NOMO-1 treated with dmso at 0.1 percent for 144 hours (cell line): ENCODE measurements around the gene EPHB4.

Source experiments
- DNase-seq: peaks from one replicate; lab custom pipeline; 2025; ENCODE audit not compliant: unreplicated experiment; lab: John Stamatoyannopoulos, UW

EPHB4 gene

DNA sequence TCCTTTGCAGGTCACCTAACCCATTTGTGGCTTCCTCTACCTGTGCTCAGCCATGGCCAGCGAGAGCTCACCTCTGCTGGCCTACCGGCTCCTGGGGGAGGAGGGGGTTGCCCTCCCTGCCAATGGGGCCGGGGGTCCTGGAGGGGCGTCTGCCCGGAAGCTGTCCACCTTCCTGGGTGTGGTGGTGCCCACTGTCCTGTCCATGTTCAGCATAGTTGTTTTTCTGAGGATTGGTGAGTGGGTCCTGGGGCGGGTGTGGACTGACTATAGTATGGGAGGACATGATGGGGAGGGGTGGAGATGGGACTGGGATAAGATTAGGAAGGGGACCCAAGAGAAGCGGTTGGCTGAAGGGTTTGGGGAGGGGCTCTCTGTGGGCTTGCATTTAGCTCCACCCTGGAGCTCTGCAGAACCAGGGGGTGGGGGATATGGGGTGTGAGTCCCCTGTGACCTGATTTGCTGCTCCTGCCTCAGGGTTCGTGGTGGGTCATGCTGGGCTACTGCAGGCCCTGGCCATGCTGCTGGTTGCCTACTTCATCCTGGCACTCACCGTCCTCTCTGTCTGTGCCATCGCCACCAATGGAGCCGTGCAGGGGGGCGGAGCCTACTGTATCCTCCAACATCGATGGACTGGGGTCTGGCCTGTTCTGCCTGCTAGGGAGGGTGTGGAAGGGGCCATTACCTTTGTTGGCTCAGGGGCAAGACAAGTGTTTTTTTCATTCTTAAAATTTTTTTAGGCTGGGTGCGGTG lies 27.0 kb upstream of the EPHB4 start:
- no peak for DNase-seq

DNA sequence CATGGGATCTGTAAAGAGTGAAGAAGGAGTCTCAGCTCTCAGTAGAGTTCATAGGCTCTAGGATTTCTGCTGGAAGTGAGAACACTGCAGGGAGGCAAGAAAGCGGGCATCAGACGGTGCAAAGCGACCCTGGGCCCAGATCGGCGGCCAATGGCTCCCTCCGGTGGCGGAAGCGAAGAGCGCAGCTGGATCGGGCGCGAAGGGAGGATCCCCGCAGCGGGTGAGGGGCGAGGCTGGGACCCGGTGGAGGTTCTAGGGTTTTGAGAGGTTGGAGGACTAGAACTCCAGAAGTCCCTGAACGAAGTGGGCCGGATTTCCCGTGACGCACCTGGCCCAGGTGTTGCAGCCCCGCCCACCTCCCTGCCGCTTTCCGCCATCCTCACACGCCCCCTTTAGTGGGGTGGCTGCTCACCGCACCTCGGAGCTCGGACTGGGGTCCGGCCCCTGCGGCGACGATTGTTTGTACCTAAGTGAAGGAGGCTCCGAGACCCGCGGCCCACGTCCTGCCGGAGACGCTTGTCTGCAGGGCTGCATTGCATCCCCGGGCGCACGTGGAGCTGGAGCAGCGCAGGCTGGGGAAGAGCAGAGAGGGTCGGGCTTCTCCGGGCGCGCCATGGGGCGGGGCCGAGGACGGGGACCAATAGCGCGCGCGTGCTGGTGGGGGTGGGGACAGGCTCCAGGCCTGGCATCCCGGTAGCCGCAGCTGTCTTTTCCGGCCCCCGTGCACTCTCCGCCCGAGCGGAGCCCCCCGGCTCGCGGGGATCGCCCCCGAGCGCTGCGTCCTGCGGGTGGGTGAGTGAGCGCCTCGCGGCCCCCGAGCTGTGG lies 24.9 kb upstream of the EPHB4 start, which contains the start of gene SLC12A9:
Gene SLC12A9, plus strand, starts transcription at position 666 of the 825 bp plus-strand sequence. CDS start 1,485 bp downstream, outside the sequence.
- peak; percentile 95 for DNase-seq

DNA sequence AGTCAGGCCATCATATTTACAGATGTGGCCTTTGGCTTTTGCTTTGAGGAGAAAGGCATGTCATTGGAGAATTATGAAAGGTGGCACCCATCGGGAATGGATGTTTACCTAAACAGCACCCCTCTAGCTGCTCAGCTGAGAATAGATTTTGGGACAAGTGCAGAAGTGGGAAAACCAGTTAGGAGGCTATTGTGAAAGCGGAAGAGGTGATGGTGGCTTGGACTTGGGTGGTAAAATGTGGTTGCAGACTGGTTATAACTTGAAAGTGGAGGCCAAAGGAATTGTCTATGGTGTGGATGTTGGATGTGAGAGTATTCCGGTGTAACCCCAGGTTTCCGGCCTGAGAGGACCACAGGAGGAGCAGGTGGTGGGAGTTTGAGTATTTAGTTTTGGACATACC lies 20.0 kb upstream of the EPHB4 start:
- no peak for DNase-seq

DNA sequence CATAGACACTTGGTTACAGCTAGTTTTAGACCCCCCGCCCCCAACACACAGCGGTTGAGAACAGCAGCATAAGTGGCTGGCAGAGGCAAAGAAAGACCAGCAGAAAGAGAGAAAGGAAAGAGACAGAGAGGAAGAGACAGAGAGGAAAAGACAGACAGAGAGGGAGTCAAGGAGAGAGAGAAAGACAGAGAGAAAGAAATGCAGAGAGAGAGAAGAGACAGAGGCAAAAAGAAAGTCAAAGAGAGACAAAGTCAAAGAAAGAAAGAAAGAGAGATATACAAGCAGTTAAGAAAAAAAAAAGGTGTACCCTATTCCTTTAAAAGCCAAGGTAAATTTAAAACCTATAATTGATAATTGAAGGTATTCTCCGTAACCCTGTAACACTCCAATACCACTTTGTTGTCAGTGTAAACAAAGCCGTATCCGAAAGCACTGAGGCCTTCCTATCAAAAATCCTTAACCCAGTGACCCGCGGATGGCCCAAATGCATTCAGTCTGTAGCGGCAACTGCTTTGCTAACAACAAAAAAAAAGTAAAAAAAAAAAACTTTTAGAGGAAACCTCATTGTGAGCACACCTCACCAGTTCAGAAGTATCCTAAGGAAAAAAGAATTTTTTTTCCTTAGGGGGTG lies 13.3 kb upstream of the EPHB4 start:
- no peak for DNase-seq

DNA sequence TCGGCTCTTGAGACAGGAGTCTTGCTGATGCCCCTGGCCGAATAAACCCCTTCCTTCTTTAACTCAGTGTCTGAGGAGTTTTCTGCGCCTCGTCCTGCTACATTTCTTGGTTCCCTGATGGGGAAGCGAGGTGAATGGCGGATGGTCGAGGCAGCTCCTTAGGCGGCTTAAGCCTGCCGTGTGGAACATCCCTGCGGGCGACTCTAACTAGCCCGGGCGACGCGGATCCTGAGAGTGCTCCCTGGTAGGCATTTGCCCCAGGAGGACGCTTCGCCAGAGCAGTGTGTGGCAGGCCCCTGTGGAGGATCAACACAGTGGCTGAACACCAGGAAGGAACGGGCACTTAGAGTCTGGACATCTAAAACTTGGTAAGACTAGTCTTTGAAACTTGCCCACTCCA lies 12.0 kb upstream of the EPHB4 start:
- DNase-seq, result no peak

DNA sequence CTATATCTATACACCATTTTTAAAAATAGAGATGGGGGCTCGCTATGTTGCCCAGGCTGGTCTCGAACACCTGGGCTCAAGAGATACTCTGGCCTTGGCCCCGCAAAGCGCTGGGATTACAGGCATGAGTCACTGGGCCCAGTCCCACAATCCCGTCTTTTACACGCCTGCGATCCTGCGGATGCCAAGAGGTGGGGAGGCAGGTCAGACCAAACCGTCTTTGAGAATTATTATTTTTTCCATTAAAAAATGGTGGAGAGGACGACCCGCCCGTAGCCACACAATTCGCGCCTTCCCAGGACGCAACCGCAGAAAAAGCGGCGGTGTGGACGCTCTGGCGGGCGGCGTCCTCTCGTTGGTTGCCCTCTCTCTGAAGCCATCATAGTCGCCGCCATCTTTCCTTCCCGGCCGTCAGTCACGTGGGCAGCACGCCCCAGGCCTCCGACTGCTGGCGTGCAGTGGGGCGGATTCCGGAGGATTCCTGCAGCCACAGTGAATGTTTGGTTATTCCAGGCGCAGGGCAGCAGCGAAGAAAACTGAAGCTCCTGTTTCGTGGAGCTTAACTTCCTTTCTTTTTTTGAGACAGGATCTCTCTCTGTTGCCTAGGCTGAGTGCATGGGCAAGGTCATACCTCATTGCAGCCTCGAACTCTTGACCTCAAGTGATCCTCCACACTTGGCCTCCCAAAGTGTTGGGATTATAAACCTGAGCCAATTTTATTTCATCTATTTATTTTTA lies 9.9 kb upstream of the EPHB4 start:
- peak; percentile 93 for DNase-seq

DNA sequence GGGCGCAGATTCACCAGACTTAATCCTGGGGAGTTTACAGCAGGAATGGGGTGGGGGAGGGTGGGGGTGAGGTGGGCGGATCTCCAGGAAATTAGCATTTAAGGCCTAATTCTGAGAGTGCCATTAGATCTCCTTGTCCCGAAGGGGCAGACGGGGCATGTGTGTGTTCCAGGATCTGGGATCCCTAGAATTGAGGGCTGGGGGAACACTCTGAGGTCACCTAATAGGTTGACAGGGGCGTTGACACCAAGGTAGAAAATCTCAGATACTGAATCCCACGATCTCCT lies 9.4 kb upstream of the EPHB4 start:
- no peak for DNase-seq

DNA sequence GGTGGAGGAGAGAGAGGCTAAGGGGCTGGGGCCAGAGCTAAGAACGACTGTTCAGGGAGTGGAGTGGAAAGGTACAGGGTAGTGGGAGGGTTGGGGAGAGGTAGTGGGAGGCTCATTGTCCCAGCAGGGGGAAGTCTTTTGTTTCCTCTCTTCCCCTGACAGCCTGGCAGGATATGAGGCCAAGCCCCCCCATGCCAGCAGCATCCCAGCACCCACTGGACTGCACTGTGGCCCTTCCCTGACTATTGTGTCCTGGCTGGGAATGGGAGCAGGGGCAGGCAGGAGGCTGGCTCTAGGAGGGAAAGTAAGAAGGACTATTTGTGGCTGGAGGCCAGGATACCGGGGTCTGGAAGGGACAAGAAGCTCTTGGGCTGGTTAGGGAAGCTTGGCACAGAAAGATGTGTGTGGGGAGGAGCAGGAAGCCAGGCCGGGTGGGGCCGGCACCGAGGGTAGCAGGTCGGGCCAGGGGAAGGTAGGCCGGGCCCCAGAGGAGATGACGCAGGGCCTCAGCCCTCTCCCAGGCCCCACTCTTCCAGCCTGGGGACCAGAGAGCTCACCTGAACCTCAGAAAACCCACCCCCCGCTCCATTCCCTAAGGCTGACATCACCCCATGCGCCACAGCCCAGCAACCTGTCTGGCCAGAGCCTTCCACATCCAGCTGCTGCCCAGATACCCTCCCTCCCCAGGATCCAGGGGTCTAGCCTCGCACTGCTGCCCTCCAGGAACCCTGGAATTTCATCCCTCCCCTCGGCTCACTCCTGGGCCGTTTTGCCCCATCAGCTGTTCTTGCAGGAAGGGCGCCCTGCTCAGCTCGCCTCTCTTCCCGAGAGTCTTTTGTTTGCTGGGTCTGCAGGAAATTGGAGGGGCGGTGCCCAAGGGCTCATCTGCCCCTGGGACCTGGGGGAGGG lies 8.8 kb upstream of the EPHB4 start:
- DNase-seq, result no peak

DNA sequence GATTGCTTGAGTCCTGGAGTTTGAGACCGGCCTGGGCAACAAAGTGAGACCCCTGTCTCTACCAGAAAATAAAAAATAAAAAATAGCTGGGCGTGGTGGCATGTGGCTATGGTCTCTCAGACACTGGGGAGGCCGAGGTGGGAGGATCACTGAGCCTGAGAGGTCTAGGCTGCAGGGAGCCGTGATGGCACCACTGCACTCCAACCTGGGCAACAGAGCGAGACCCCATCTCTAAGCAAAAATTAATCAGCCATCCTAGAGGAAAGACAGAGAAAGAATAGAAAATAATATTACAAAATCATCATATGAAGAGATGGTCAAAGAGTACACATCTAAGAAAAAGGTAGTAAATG lies 4.9 kb upstream of the EPHB4 start:
- DNase-seq, result no peak

DNA sequence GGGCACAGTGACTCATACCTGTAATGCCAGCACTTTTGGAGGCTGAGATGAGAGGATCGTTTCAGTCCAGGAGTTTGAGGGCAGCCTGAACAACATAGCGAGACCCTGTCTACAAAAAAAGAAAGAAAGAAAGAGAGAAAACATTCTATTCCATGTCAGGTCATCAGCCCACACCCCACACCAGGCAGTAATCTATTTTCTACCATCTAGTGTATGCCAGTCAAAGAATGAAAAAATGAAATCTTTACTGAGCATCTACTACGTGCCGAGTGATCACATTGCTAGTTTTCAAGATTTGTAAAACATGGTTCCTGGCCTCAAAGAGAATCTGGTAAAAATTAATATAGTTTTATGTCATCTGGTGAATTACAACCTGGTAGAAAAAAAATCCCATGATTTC lies 3.1 kb upstream of the EPHB4 start:
- DNase-seq, result no peak

DNA sequence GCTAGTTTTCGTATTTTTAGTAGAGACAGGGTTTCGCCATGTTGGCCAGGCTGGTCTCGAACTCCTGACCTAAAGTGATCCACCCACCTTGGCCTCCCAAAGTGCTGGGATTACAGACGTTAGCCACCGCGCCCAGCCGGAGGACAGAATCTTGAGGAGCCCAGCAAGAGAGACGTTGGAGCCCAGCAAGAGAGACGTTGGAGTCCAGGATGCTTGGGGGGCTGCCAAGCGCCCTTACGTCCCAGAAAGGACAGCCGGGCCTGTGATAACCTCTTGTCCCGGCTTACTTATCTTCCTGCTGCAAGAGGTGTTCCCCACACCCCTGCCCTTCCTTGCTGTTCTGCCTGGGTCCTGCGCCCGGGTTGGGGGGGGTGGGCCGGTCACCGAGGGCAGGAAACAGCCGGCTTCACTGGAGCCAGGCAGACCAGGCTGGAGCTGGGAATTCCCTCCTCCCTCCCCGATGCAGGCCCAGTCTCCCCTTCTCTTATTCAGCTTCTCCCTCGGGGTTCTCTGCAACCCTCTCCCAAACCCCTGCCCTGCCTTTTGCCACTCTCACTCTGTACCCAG lies 1.9 kb upstream of the EPHB4 start:
- no peak for DNase-seq

DNA sequence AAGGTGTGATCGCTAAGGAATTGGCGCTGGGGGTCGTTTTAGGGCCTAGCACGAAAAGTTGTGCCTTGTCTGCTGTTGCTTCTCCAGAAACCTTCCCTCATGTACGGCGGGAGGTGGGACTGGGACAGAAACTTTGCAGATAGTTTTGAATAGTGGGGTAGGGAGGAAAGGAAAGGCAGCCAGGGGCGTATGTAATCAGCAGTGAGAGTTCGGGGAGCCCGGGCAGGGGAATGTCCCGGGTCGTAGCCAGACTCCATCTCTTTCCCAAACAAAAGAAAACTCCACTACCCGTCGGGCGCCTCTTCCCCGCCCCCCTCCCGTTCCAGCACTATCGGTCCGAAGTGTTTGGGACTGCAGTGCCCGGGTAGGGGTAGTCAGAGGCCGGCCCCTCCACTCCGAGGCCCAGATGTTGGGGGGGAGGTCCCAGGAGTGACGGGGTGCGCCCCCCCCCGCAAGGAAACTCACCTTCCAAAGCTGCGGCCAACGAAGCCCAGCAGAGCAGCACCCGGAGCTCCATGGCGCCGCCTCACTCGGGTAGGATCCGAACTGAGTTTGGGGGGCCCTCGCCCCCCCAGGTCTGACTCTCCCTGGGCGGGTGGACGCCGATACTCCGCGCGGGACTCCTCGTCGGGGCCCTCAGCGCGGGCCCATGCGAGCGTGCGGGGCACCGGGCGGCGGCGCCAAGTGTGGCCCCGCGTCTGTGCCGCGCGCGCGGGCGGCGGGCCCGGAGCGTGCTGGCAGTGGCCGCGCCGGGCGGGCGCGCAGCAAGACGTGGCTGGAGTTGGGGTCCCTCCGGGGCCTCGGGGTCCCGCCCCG lies 601 bp downstream of the EPHB4 start:
- DNase-seq, result no peak

DNA sequence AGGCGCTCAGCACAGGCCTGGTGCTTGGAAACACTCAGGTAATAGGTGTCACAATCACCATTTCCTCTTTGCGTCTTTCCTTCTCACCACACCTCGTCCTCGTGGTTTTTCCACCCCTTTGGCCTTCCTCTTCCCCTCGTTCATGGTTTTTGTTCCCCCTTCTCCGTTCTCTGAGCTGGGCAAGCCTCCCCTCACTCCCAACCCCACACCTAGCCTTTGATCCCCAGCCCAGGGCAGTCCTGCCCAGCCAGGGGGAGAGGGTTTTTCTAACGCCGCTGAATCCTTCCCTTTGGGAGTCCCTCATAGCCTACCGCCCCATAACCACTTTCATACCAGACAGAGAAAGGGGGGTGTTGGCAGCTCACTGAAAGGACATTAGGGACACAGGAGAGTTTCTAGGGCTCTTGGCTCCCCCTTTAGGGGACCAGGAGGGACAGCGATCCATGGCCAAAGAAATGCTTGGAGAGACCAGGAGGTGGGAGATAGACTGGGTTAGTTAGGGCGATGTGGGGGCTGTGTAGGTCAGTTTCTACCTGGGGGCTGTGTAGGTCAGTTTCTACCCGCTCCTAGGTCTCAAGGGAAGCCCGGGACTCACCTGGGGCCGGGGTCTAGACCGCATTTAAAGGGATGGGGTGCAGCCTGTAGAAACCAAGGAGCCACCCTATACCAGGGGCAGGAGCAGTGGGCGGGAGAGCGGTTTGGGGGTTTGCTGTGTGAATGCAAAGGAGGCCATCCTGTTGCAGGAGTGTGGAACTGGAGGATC lies 1.4 kb downstream of the EPHB4 start:
- no peak for DNase-seq

DNA sequence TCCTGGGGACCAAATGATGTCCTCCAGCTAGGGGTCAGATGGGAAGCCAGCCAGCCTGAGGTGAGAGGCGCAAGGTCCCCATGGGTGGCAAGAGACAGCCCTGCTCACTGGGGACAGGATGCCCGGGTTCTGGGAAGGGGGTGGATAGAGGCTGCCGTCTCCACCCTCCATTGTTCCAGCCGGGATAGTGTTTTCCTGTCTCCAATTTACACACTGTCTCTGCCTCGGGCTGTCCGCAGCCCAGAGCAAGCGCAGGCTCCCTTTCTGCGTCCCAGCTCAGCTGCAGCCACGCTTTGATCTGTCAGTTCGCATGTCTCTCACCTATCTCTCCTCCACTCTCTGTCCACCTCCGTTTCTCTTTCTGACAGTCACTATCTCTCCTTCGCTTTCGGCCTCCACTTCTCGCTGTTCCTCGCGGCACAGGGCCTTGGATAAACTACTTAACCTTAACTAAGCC lies 2.1 kb downstream of the EPHB4 start:
- DNase-seq, result no peak

DNA sequence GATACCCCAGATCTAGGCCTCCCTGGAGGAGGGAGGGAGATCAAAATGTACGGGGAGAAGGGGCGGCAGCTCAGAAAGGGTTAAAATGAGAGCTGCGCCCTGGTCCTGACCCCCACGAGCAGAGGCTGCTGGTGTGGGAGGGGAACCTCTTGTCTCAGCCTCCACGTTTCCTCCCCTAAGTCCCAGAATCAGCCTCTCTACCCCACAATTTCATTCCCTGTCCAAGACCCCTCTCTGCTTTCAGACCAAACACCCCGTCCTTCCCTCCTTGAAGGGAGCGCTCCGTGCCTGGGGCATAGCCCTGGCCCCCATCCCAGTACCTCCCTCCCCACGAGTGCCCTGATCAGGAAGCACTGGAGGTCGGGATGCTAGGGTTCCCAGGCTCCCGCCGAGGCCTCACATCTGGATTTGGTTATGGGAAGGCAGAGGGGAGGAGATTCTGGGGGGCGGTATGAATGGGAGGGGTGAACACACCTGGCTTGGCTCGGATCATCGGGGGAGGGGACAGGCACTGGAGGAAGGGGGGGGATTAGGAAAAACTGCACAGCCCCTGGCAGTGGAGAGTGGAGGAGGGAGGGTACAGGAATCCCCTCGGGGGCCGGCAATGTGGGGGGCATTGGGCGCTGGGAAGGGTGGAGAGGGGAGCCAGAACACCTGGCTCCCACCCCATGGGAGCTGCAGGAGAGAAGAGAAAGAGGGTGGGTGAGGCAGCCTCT lies 2.7 kb downstream of the EPHB4 start:
- no peak for DNase-seq

DNA sequence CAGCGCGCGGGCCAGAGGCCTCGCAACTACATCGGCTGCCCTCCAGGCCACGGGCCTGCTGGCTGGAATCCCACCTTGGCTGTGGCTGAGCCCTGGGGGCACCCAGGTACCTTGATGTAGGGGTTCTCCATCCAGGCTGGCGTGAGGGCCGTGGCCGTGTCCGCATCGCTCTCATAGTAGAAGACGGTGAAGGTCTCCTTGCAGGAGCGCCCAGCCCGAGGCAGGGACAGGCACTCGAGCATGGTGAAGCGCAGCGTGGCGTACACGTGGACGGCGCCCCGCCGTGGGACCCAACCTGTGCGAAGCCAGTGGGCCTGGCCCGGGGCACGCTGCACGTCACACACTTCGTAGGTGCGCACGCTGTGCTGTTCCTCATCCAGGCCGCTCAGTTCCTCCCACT lies 3.8 kb downstream of the EPHB4 start:
- no peak for DNase-seq

DNA sequence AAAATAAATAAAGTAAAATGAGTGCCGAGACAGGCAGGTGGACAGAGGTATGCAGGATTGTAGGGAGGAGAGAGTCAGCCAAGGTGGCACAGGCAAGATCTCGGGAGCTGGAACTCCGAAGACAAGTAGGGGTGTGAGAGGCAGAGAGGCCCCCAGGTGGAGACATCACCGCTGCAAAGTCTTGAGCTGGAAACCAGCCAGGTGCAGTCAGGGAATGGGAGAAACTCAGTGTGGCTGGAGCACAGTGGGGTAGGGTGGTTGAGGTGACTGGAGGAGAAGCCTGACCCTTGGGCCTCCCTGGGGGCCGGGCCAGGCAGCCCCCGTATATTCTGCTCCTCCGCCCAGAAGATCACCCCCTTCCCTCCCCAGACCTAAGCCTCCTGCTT lies 4.2 kb downstream of the EPHB4 start:
- no peak for DNase-seq
